ENCODE results near the gene IGFBP5. TPM values are rescaled to one million over a fixed set of nuclear protein-coding genes. Genes with fewer than 3 reads are reported as not detected.

IGFBP5 gene
- total and polyA plus RNA-seq, 4 donors, result 2.3 to 43.4 (median 14.4) TPM

GRCh38 chr2:216678813-216679657, 16.3 kb downstream of the IGFBP5 start:
- TF ChIP-seq JUND (IDR thresholded peaks at IDR 0.05), result no peak
- no peak for TF ChIP-seq RAD21 (IDR thresholded peaks at IDR 0.05)
- TF ChIP-seq SP1 (IDR thresholded peaks at IDR 0.05), result no peak
- no peak for TF ChIP-seq CTCF (IDR thresholded peaks at IDR 0.05; ENCODE audit: low read depth, low read length, missing input control)
- no peak for TF ChIP-seq FOXA2 (IDR thresholded peaks at IDR 0.05)
- TF ChIP-seq TAF1 (conservative IDR thresholded peaks at IDR 0.05), result no peak
- TF ChIP-seq NR2F2 (IDR thresholded peaks at IDR 0.05), result no peak
- TF ChIP-seq HNF4A (conservative IDR thresholded peaks at IDR 0.05), result no peak
- Histone ChIP-seq H3K4me3 (ENCODE audit: low read depth in 1 of 3, low read length in 3 of 3) (no peak overlapping the region), H3K4me1 (ENCODE audit: control insufficient read depth in 4 of 4, insufficient read depth in 4 of 4, low read length in 3 of 4) (peaks cover 0 to under 1% (median 0%) of the 10 kb centered on the region in 4 donors), H3K9ac (ENCODE audit: low read depth in 1 of 2, low read length in 2 of 2) (no peak overlapping the region), H3K9me3 (ENCODE audit: control insufficient read depth in 4 of 4, low read length in 3 of 4) (no peaks in the 10 kb centered on the region), H3K36me3 (ENCODE audit: control insufficient read depth in 4 of 4, insufficient read depth in 3 of 4, low read depth in 1 of 4, low read length in 3 of 4) (no peaks in the 10 kb centered on the region), H3K27ac (ENCODE audit: low read depth in 1 of 2, low read length in 2 of 2) (no peak overlapping the region), H3K27me3 (ENCODE audit: control insufficient read depth in 4 of 4, insufficient read depth in 4 of 4, low read length in 3 of 4) (no peaks in the 10 kb centered on the region)
- 86% methylated on average over 21 of the region's 21 CpGs for WGBS
- DNase-seq (ENCODE audit: low spot score), result no peak

- no peak for DNase-seq (ENCODE audit: low spot score)
- Histone ChIP-seq H3K4me3 (ENCODE audit: low read depth in 1 of 3, low read length in 3 of 3) (no peak overlapping the region), H3K27ac (ENCODE audit: low read depth in 1 of 2, low read length in 2 of 2) (no peak overlapping the region), H3K4me1 (ENCODE audit: control insufficient read depth in 4 of 4, insufficient read depth in 4 of 4, low read length in 3 of 4) (no peaks in the 10 kb centered on the region), H3K27me3 (ENCODE audit: control insufficient read depth in 4 of 4, insufficient read depth in 4 of 4, low read length in 3 of 4) (no peaks in the 10 kb centered on the region), H3K9me3 (ENCODE audit: control insufficient read depth in 4 of 4, low read length in 3 of 4) (no peaks in the 10 kb centered on the region), H3K9ac (ENCODE audit: low read depth in 1 of 2, low read length in 2 of 2) (no peak overlapping the region), H3K36me3 (ENCODE audit: control insufficient read depth in 4 of 4, insufficient read depth in 3 of 4, low read depth in 1 of 4, low read length in 3 of 4) (no peaks in the 10 kb centered on the region)
- TF ChIP-seq RXRA (IDR thresholded peaks at IDR 0.05), result no peak
- no peak for TF ChIP-seq RAD21 (IDR thresholded peaks at IDR 0.05)
- no peak for TF ChIP-seq TAF1 (conservative IDR thresholded peaks at IDR 0.05)
- no peak for TF ChIP-seq YY1 (IDR thresholded peaks at IDR 0.05)
- no peak for TF ChIP-seq EGR1 (IDR thresholded peaks at IDR 0.05; ENCODE audit: low read depth in 2 of 2)
- no peak for TF ChIP-seq GABPA (IDR thresholded peaks at IDR 0.05 in 1 of 2, conservative IDR thresholded peaks at IDR 0.05 in 1 of 2)
- TF ChIP-seq SP1 (IDR thresholded peaks at IDR 0.05), result no peak
- TF ChIP-seq REST (IDR thresholded peaks at IDR 0.05), result no peak
- no peak for TF ChIP-seq HNF4G (IDR thresholded peaks at IDR 0.05)
- no peak for TF ChIP-seq CTCF (IDR thresholded peaks at IDR 0.05; ENCODE audit: low read depth, low read length, missing input control)
- no peak for TF ChIP-seq HNF4A (conservative IDR thresholded peaks at IDR 0.05)
- no peak for TF ChIP-seq MAX (IDR thresholded peaks at IDR 0.05)
- TF ChIP-seq FOXA2 (IDR thresholded peaks at IDR 0.05), result no peak
- no peak for TF ChIP-seq JUND (IDR thresholded peaks at IDR 0.05)
- no peak for TF ChIP-seq FOXA1 (IDR thresholded peaks at IDR 0.05)
- TF ChIP-seq ATF3 (IDR thresholded peaks at IDR 0.05), result no peak
- 96% methylated on average over 12 of the region's 12 CpGs for WGBS
Observed at GRCh38 chr2:216678098-216678465, 17.3 kb downstream of the IGFBP5 start.
